Astrocyte (in vitro differentiated cells and primary cell): ENCODE results near the gene C2CD2.

Experiments
- EZH2 ChIP-seq: IDR thresholded peaks from 2 replicates; pipeline ENCODE4 v1.6.1; 2012; ENCODE audit warnings: mild to moderate bottlenecking, low read length, inconsistent platforms; ENCODE audit not compliant: insufficient read depth
- TF ChIP-seq, protein P1 (sequence below): IDR thresholded peaks from 2 replicates; pipeline ENCODE4 v1.5.1; 2011; ENCODE audit warnings: low read depth, mild to moderate bottlenecking, inconsistent platforms, low read length, moderate library complexity; ENCODE audit not compliant: insufficient read depth

DNA sequence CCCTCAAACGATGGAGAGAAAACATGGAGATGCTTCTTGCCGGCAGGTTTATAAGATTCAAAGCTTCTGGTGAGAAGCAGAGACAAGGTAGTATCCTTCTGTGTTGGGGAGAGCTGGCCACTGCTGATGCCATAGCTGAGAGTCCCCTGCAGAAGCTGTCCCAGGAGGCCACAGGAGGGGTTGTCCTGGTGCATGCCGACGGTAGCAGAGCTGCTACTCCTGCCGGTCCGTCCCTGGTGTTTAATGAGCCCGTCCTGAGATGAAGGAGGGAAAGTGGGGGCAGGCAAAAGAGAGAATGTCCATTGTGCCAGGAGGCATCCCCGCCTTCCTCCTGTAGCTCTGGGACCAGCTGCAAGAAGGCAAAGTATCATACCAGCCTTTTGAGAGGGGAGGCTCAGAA lies 10.4 kb upstream of the C2CD2 start:
- TF ChIP-seq, protein P1, sequence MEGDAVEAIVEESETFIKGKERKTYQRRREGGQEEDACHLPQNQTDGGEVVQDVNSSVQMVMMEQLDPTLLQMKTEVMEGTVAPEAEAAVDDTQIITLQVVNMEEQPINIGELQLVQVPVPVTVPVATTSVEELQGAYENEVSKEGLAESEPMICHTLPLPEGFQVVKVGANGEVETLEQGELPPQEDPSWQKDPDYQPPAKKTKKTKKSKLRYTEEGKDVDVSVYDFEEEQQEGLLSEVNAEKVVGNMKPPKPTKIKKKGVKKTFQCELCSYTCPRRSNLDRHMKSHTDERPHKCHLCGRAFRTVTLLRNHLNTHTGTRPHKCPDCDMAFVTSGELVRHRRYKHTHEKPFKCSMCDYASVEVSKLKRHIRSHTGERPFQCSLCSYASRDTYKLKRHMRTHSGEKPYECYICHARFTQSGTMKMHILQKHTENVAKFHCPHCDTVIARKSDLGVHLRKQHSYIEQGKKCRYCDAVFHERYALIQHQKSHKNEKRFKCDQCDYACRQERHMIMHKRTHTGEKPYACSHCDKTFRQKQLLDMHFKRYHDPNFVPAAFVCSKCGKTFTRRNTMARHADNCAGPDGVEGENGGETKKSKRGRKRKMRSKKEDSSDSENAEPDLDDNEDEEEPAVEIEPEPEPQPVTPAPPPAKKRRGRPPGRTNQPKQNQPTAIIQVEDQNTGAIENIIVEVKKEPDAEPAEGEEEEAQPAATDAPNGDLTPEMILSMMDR, result no peak
- no peak for TF ChIP-seq EZH2
